HEK293 (cell line): Measurements from ENCODE around the gene INPP5D.
"Not testable (repeated sequence)": the region's sequence is repeated elsewhere in the genome, so short reads cannot be mapped to it uniquely, and the experiment has no call there.

Experiments used
- CTCF ChIA-PET: fragments of 350-600 bp; formaldehyde crosslinking; extraction: SDS; loops from one replicate; lab custom pipeline; 2021; ENCODE audit warnings: antibody characterized with exemption; lab: Yijun Ruan, JAX
- POLR2A ChIA-PET: fragments of 300-600 bp; formaldehyde crosslinking; extraction: SDS; loops from one replicate; lab custom pipeline; 2020; ENCODE audit warnings: antibody characterized with exemption, inconsistent platforms; lab: Yijun Ruan, JAX
- H3K27ac ChIP-seq: fragments of 200-500 bp; sonication (Bioruptor generic); 2 replicates; pipeline ENCODE4 v1.5.1; 2014; ENCODE audit warnings: low read depth, low read length, control low read depth, inconsistent platforms; ENCODE audit errors: extremely low read depth
- H3K36me3 ChIP-seq, 2 experiments: fragments of 200-500 bp in 1 of 2; sonication (Bioruptor generic) in 1 of 2; 1 replicate in 1 of 2; 2 replicates in 1 of 2; pipeline ENCODE4 v1.5.1; 2014 to 2017; ENCODE audit warnings: inconsistent platforms in 2 of 2, low read length in 2 of 2; ENCODE audit not compliant: control insufficient read depth in 2 of 2, insufficient read depth in 1 of 2
- H3K4me1 ChIP-seq: fragments of 200-500 bp; sonication (Bioruptor generic); 2 replicates; pipeline ENCODE4 v1.5.1; 2014; ENCODE audit warnings: mild to moderate bottlenecking, low read length, inconsistent platforms; ENCODE audit not compliant: control insufficient read depth, insufficient read depth
- H3K4me3 ChIP-seq: 2 replicates; pipeline ENCODE4 v1.5.1; 2011; ENCODE audit warnings: low read depth, mild to moderate bottlenecking, control low read depth, low read length, moderate library complexity
- H3K9me3 ChIP-seq: fragments of 200-500 bp; sonication (Bioruptor generic); 2 replicates; pipeline ENCODE4 v1.5.1; 2014; ENCODE audit warnings: low read depth, low read length, inconsistent platforms; ENCODE audit not compliant: control insufficient read depth, insufficient read depth
- BCL11B ChIP-seq: fragments of 450-650 bp; formaldehyde crosslinking; IDR thresholded peaks from 2 replicates; pipeline ENCODE4 v1.5.1; 2016; ENCODE audit warnings: low read depth, missing biosample characterization, missing genetic modification characterization
- GLI2 ChIP-seq: fragments of 450-650 bp; formaldehyde crosslinking; IDR thresholded peaks from 2 replicates; pipeline ENCODE4; 2017; ENCODE audit warnings: missing biosample characterization, missing genetic modification characterization, low read depth, borderline replicate concordance
- ZBTB49 ChIP-seq: fragments of 450-650 bp; formaldehyde crosslinking; IDR thresholded peaks from 2 replicates; pipeline ENCODE4 v1.5.1; 2016; ENCODE audit warnings: missing biosample characterization, missing genetic modification characterization, low read depth
- ZBTB7A ChIP-seq: fragments of 450-650 bp; formaldehyde crosslinking; IDR thresholded peaks from 2 replicates; pipeline ENCODE4 v1.5.1; 2016; ENCODE audit warnings: low read depth, missing biosample characterization, missing genetic modification characterization
- ZFP3 ChIP-seq: fragments of 450-650 bp; formaldehyde crosslinking; IDR thresholded peaks from 2 replicates; pipeline ENCODE4 v1.5.1; 2016; ENCODE audit warnings: low read depth, missing biosample characterization, missing genetic modification characterization
- ZNF133 ChIP-seq: fragments of 450-650 bp; formaldehyde crosslinking; IDR thresholded peaks from 2 replicates; pipeline ENCODE4 v1.5.1; 2016; ENCODE audit warnings: missing biosample characterization, missing genetic modification characterization
- ZNF155 ChIP-seq: fragments of 450-650 bp; formaldehyde crosslinking; IDR thresholded peaks from 2 replicates; pipeline ENCODE4 v1.5.1; 2016; ENCODE audit warnings: missing biosample characterization, missing genetic modification characterization
- ZNF184 ChIP-seq: fragments of 450-650 bp; IDR thresholded peaks from 2 replicates; pipeline ENCODE4 v1.5.1; 2018; ENCODE audit warnings: missing biosample characterization, mild to moderate bottlenecking, missing genetic modification characterization
- ZNF221 ChIP-seq: fragments of 450-650 bp; formaldehyde crosslinking; IDR thresholded peaks from 2 replicates; pipeline ENCODE4 v1.5.1; 2017; ENCODE audit warnings: missing biosample characterization, missing genetic modification characterization, borderline replicate concordance
- ZNF426 ChIP-seq: fragments of 450-650 bp; formaldehyde crosslinking; IDR thresholded peaks from 2 replicates; pipeline ENCODE4 v1.5.1; 2017; ENCODE audit warnings: missing biosample characterization, missing genetic modification characterization, mild to moderate bottlenecking, inconsistent platforms, moderate library complexity
- ZNF488 ChIP-seq: fragments of 450-650 bp; formaldehyde crosslinking; IDR thresholded peaks from 2 replicates; pipeline ENCODE4 v1.5.1; 2016; ENCODE audit warnings: missing biosample characterization, missing genetic modification characterization
- ZNF518A ChIP-seq: fragments of 450-650 bp; formaldehyde crosslinking; conservative IDR thresholded peaks from 2 replicates; pipeline ENCODE4 v1.5.1; 2016; ENCODE audit warnings: low read depth, missing biosample characterization, missing genetic modification characterization
- ZNF623 ChIP-seq: fragments of 450-650 bp; formaldehyde crosslinking; IDR thresholded peaks from 2 replicates; pipeline ENCODE4 v1.5.1; 2016; ENCODE audit warnings: missing biosample characterization, missing genetic modification characterization
- ZNF626 ChIP-seq: fragments of 450-650 bp; sonication (Bioruptor Pico); formaldehyde crosslinking; IDR thresholded peaks from 2 replicates; pipeline ENCODE4 v1.5.1; 2018; ENCODE audit warnings: missing biosample characterization, missing genetic modification characterization, inconsistent platforms
- TF ChIP-seq, protein P1 (sequence below): fragments of 450-650 bp; formaldehyde crosslinking; IDR thresholded peaks from 2 replicates; pipeline ENCODE4; 2016; ENCODE audit warnings: missing biosample characterization, missing genetic modification characterization
- TF ChIP-seq, protein P2 (sequence below): fragments of 450-650 bp; formaldehyde crosslinking; optimal IDR thresholded peaks from 2 replicates; pipeline ENCODE3; 2016; ENCODE audit warnings: missing biosample characterization, mild to moderate bottlenecking, missing genetic modification characterization

The INPP5D gene

GRCh38 chr2:233051241-233052149 is 8.6 kb upstream of the INPP5D start:
- no peaks in the 10 kb centered on the region for H3K4me1 ChIP-seq
- CTCF ChIA-PET, result interaction anchor here (0.6 to 3.4 kb wide), 2 partner anchors 12 to 198 kb away, joined by 3 to 28 read pairs; no protein-coding TSS in a partner anchor
- TF ChIP-seq ZBTB7A (tag by site-specific recombination) (no peak), ZNF184 (tag by site-specific recombination) (no peak), ZNF623 (tag by site-specific recombination) (no peak), ZBTB49 (tag by site-specific recombination) (no peak), ZNF626 (no peak), ZNF426 (no peak), ZNF133 (tag by site-specific recombination) (no peak), ZFP3 (tag by site-specific recombination) (no peak), ZNF155 (tag by site-specific recombination) (no peak), ZNF488 (tag by site-specific recombination) (no peak), ZNF221 (tag by site-specific recombination) (no peak), BCL11B (tag by site-specific recombination) (no peak), ZNF518A (no peak), GLI2 (tag by site-specific recombination) (no peak)
- TF ChIP-seq, protein P1, sequence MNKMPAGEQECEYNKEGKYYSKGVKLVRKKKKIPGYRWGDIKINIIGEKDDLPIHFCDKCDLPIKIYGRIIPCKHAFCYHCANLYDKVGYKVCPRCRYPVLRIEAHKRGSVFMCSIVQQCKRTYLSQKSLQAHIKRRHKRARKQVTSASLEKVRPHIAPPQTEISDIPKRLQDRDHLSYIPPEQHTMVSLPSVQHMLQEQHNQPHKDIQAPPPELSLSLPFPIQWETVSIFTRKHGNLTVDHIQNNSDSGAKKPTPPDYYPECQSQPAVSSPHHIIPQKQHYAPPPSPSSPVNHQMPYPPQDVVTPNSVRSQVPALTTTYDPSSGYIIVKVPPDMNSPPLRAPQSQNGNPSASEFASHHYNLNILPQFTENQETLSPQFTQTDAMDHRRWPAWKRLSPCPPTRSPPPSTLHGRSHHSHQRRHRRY (tag by site-specific recombination), result no peak
- TF ChIP-seq, protein P2, sequence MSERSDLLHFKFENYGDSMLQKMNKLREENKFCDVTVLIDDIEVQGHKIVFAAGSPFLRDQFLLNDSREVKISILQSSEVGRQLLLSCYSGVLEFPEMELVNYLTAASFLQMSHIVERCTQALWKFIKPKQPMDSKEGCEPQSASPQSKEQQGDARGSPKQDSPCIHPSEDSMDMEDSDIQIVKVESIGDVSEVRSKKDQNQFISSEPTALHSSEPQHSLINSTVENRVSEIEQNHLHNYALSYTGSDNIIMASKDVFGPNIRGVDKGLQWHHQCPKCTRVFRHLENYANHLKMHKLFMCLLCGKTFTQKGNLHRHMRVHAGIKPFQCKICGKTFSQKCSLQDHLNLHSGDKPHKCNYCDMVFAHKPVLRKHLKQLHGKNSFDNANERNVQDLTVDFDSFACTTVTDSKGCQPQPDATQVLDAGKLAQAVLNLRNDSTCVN (tag by site-specific recombination), result no peak
- H3K27ac ChIP-seq, result no peak overlapping the region
- no peaks in the 10 kb centered on the region for H3K9me3 ChIP-seq
- POLR2A ChIA-PET, result no interaction called here
- H3K4me3 ChIP-seq, result no peak overlapping the region
- H3K36me3 ChIP-seq, result no peaks in the 10 kb centered on the region

DNA sequence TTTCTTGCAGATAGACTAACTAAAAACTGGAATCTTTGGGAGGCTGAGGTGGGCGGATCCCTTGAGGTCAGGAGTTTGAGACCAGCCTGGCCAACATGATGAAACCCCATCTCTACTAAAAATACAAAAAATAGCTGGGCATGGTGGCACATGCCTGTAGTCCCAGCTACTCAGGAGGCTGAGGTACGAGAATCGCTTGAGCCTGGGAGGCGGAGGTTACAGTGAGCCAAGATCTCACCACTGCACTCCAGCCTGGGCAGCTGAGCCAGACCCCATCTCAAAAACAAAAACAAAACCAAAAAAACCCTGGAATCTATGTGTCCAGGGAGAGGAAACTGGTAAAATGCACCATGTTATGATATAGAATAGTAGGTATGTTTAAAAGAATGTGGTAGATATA is 7.6 kb upstream of the INPP5D start:
- POLR2A ChIA-PET, H3K4me3 ChIP-seq, H3K4me1 ChIP-seq, H3K36me3 ChIP-seq, H3K27ac ChIP-seq, H3K9me3 ChIP-seq: not testable (repeated sequence)
- CTCF ChIA-PET, result interaction anchor here (1.0 to 3.4 kb wide), 10 partner anchors 7 to 210 kb away, joined by 3 to 33 read pairs (median 15); partner anchors contain the start of genes ATG16L1 and NEU2
